Hematopoietic multipotent progenitor cell (in vitro differentiated cells): Measurements from ENCODE around the gene LRRC18. TPM values are rescaled to one million over a fixed set of nuclear protein-coding genes. Genes with fewer than 3 reads are reported as not detected.

Experiments used
- DNase-seq, 3 donors: peaks; one replicate each; pipeline ENCODE4 v3.0.0-alpha.2; 2011 to 2015; ENCODE audit warnings: low read depth in 2 of 3, low spot score in 2 of 3
- total RNA-seq: library from RNA; depleted of rRNA; stranded (reverse); fragments of >200 nt; gene quantifications from one replicate; pipeline ENCODE4 v1.2.3, GENCODE V29; 2012

LRRC18 gene
- total RNA-seq, 1 donor, result not detected

GRCh38 chr10:48923748-48924147 is 15.9 kb downstream of the LRRC18 start:
- no peak for DNase-seq

- no peak for DNase-seq
Measured at GRCh38 chr10:48913674-48914073, 26.0 kb downstream of the LRRC18 start.

- no peak for DNase-seq
Measured at GRCh38 chr10:48910548-48910947, 29.1 kb downstream of the LRRC18 start.

- DNase-seq, result no peak
Measured at GRCh38 chr10:48907730-48908129, 31.9 kb downstream of the LRRC18 start.

- no peak for DNase-seq
Measured at GRCh38 chr10:48906841-48907240, 32.8 kb downstream of the LRRC18 start.

GRCh38 chr10:48905311-48905710 is 34.3 kb downstream of the LRRC18 start:
- no peak for DNase-seq

GRCh38 chr10:48904861-48905260 is 34.8 kb downstream of the LRRC18 start:
- DNase-seq, result no peak

- DNase-seq, result no peak
Measured at GRCh38 chr10:48903151-48903550, 36.5 kb downstream of the LRRC18 start.

GRCh38 chr10:48902096-48902495 is 37.5 kb downstream of the LRRC18 start:
- DNase-seq, result no peak

GRCh38 chr10:48901319-48901718 is 38.3 kb downstream of the LRRC18 start:
- no peak for DNase-seq

- DNase-seq, result no peak
Measured at GRCh38 chr10:48900371-48900801, 39.3 kb downstream of the LRRC18 start.

- no peak for DNase-seq
Measured at GRCh38 chr10:48899781-48900180, 39.9 kb downstream of the LRRC18 start.

- no peak for DNase-seq
Measured at GRCh38 chr10:48898426-48898825, 41.2 kb downstream of the LRRC18 start.

GRCh38 chr10:48897441-48897790 is 42.2 kb downstream of the LRRC18 start:
- no peak for DNase-seq

- no peak for DNase-seq
Measured at GRCh38 chr10:48896756-48897440, 42.7 kb downstream of the LRRC18 start.

GRCh38 chr10:48895803-48896195 is 43.8 kb downstream of the LRRC18 start:
- DNase-seq, result no peak

GRCh38 chr10:48894911-48895802 is 44.5 kb downstream of the LRRC18 start:
- no peak for DNase-seq

- no peak for DNase-seq
Measured at GRCh38 chr10:48890888-48891850, 48.5 kb downstream of the LRRC18 start.

- DNase-seq, result no peak
Measured at GRCh38 chr10:48887982-48888381, 51.7 kb downstream of the LRRC18 start.

- peak in 1 of 3 donors; percentile 1 for DNase-seq
Measured at GRCh38 chr10:48885376-48885775, 54.3 kb downstream of the LRRC18 start.
